HG02970 (cell line): Measurements from ENCODE around the gene TPD52L2.

Experiments
- ATAC-seq: cut with Tn5 transposase; IDR thresholded peaks from one replicate; pipeline ENCODE4 v1.9.1; 2021; ENCODE audit warnings: mild to moderate bottlenecking, moderate library complexity, moderate number of reproducible peaks; ENCODE audit not compliant: unreplicated experiment, low FRiP score

The TPD52L2 gene

GRCh38 chr20:63864978-63865640 lies at the start of gene TPD52L2:
Gene TPD52L2 (plus strand): TSS chr20:63865270. CDS start chr20:63865366, 96 bp downstream.
- ATAC-seq: peak; percentile 64

DNA sequence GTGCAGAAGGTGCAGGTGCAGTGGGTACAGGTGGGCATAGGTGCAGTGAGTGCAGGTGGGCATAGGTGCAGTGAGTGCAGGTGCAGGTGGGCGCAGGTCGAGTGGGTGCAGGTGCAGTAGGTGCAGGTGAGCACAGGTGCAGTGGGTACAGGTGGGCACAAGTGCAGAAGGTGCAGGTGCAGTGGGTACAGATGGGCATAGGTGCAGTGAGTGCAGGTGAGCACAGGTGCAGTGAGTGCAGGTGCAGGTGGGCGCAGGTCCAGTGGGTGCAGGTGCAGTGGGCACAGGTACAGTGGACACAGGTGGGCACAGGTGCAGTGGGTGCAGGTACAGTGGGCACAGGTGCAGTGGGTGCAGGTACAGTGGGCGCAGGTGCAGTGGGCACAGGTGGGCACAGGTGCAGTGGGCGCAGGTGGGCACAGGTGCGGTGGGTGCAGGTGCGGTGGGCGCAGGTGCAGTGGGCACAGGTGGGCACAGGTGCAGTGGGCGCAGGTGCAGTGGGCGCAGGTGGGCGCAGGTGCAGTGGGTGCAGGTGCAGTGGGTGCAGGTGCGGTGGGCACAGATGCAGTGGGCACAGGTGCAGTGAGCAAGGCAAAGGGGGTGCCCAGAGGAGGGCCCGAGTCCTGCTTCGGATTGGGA lies 49.3 kb upstream of the TPD52L2 start:
- no peak for ATAC-seq

- no peak for ATAC-seq
Observed at GRCh38 chr20:63819224-63819921, 45.7 kb upstream of the TPD52L2 start.

DNA sequence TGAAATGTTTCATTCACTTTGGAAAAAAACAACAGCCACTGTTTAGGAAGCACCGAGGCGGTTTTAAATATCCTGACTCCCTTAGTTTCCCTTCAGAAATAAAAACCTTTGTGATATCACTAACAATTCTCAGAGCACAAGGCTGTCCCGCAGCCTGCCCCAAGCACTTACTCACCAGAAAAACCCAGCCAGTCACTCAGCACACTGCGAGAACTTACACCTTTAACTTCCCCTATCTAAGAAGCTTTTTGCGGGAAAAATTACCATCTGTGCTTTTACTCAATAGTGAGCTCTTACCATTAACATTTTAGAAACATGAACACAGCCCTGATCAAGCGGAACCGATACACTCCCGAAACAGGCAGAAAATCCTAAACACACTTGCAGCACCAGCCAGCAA lies 43.3 kb upstream of the TPD52L2 start:
- no peak for ATAC-seq

GRCh38 chr20:63822276-63822696 lies 42.8 kb upstream of the TPD52L2 start:
- ATAC-seq: no peak

GRCh38 chr20:63823691-63824311 lies 41.3 kb upstream of the TPD52L2 start:
- ATAC-seq: no peak

- ATAC-seq: no peak
Observed at GRCh38 chr20:63825331-63826118, 39.5 kb upstream of the TPD52L2 start.

GRCh38 chr20:63826753-63827152 lies 38.3 kb upstream of the TPD52L2 start:
- no peak for ATAC-seq

DNA sequence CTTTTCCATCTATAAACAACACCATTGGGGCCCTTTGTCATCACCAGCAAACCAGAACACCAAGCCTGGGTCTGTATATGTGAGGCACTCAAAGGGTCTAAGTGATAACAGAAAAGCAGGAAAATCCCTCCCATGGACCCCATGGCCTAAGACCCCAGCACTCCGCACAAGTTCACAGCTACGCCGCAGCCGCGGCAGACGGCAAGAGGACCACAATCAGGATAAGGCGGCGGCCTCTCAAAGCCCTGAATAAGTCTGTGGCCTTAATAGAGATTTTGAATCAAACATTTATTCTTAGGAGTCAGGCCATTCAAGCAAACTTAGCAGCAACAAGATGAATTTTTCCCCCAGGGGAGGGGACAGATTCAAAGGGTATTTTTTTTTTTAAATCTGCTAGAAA lies 36.9 kb upstream of the TPD52L2 start:
- no peak for ATAC-seq

- no peak for ATAC-seq
Observed at GRCh38 chr20:63828545-63828944, 36.5 kb upstream of the TPD52L2 start.

DNA sequence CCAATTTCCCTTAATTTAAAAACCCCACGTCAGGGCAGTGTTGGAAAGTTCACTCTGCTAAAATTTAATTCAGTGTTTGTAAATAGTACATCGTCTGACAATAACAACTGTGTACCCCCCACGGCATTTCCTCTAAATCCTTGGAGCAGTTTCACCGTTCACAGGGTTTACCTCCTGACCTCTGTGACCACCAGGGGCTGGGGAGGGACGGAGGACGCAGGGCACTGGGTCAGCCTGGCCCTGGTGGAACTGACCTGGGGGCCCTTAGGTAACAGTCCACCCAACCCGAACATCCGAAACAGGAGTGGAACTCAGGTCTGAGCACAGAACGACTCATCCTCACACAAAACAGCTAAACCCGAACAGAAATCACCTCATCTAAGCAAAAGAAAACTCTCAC lies 36.1 kb upstream of the TPD52L2 start:
- no peak for ATAC-seq

- ATAC-seq: no peak
Observed at GRCh38 chr20:63829603-63829944, 35.5 kb upstream of the TPD52L2 start.

GRCh38 chr20:63829945-63830835 lies 34.9 kb upstream of the TPD52L2 start:
- no peak for ATAC-seq

- ATAC-seq: peak; percentile 76
Observed at GRCh38 chr20:63830841-63831588, 34.1 kb upstream of the TPD52L2 start, which contains the start of gene ZBTB46. Gene ZBTB46 (minus strand): TSS chr20:63831264. CDS start chr20:63790757, 40,507 bp downstream.

- no peak for ATAC-seq
Observed at GRCh38 chr20:63831646-63831992, 33.5 kb upstream of the TPD52L2 start.

- ATAC-seq: no peak
Observed at GRCh38 chr20:63831993-63832686, 32.9 kb upstream of the TPD52L2 start.

DNA sequence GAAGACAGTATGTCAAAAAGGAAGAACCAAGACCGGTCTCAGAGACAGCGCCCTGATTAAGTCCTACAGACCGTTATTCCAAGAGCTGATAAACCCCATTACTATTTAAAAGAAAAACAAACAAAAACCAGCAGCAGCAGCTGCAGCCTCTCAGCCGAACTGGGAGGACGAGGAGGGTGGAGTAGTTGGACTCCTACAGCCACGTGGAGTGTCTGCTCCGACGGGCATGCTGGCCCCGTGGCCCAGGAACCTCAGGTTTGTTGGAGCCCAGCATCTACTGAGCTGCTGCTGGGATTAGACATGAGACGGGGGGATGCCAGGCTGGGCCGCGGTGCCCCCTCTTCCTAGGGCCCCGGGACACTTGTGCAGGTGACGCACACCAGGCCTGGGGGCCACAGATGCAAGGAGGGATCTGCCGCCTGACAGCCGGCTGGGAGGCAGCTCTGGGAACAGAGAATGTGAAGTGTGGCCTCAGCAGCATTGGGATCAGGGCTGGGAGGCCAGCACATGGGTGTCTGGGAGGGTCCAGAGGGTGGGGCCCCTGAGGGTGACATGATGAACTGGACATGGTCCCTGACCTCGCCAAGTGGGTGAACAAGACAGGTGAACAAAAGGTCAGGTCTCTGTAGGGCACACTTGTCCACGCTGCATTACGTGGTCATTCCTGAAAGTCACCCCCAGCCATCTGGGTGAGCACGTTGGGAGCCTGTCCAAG lies 31.1 kb upstream of the TPD52L2 start:
- no peak for ATAC-seq

DNA sequence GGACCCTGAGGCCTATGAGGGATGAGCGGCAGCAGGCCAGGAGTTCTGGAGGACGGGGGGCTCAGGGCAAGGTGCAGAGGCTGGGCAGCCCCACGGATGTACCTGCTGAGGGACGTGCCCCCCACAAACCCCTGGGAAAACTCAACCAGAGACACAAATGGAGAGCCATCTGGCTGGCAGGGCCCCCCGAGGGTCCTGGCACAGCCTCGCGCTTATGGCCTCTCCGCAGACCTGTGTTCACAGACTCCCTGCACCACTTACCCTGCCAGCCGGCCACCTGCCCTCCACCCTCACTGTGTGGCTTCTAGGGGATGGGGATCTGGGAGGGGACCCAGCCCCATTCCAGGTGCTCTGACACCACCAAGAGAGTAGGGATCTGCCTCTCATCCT lies 30.6 kb upstream of the TPD52L2 start:
- ATAC-seq: no peak
